Frontal cortex (tissue), 4 donors: Measurements from ENCODE around the gene WDFY1. TPM values are rescaled to one million over a fixed set of nuclear protein-coding genes. Genes with fewer than 3 reads are reported as not detected.

ENCODE experiments used
- DNase-seq, 2 donors: peaks; one replicate each; pipeline ENCODE4 v3.0.0; 2012; ENCODE audit warnings: low spot score in 2 of 2
- FAIRE-seq: peaks from 2 replicates; lab custom pipeline; 2012; peaks lifted over from hg19 to GRCh38; lab: Jason Lieb, UNC
- total RNA-seq: library from RNA; depleted of rRNA; stranded (reverse); fragments of >200 nt; gene quantifications from one replicate; pipeline ENCODE4 v1.2.3, GENCODE V29; 2014
- donor health status: control.
- donor health status: control.
- donor health status: control.

The WDFY1 gene
- total RNA-seq, 1 donor from 2014 or later, result 50.5 TPM

DNA sequence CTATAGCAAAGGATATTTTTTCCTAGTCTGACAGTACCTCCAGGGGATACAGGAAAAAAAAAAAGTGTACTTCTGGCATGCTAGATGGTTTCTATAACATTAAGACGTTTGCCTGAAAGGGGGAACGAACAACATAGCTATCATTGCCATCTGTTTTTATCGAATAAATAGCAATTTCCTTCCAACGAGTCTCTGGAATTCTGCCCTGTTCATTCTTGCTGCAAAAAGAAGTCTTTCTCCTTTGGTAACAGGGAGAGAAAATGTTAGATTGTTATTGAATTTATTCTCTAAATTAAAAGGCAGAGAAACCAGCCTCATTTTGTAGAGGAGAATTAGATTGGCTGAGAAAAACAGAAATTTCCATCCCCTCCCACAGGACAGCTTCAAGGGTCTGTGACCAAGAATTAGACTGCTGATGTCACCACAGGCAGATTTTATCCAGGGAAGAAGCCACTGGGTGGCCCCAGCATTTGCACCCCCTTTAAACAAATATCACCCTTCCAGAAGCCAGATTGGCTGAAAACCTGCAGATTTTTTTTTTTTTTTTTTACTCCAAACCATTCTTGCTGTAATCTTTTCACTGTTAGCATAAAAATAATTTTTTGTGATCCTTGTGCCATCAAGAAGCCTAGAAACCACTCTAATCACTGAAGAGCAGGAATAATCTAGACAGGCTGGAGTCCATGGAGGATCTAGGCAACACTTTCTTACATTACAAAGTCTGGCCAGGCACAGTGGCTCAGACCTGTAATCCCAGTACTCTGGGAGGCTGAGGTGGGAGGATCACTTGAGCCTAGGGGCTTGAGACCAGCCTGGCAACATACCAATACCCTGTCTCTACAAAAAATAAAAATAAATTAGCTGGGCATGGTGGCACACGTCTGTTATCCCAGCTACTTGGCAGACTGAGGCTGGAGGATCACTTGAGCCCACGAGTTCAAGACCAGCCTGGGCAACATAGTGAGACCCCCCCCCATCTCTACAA, 12.0 kb downstream of the WDFY1 start:
- DNase-seq, result no peak
- no peak for FAIRE-seq

GRCh38 chr2:223930103-223930976, 14.8 kb downstream of the WDFY1 start:
- FAIRE-seq (no peak), DNase-seq (peak; percentile 57 to 64)

GRCh38 chr2:223929571-223930102, 15.5 kb downstream of the WDFY1 start:
- no peak for FAIRE-seq
- no peak for DNase-seq

- DNase-seq, result no peak
- no peak for FAIRE-seq
Measured at GRCh38 chr2:223928113-223929006, 16.8 kb downstream of the WDFY1 start.

GRCh38 chr2:223925106-223925505, 20.0 kb downstream of the WDFY1 start:
- DNase-seq, result no peak
- FAIRE-seq, result no peak

GRCh38 chr2:223923976-223924375, 21.2 kb downstream of the WDFY1 start:
- FAIRE-seq (no peak), DNase-seq (no peak)

GRCh38 chr2:223922308-223922707, 22.8 kb downstream of the WDFY1 start:
- FAIRE-seq (no peak), DNase-seq (no peak)

- DNase-seq (no peak), FAIRE-seq (no peak)
Measured at GRCh38 chr2:223921204-223921603, 23.9 kb downstream of the WDFY1 start.

DNA sequence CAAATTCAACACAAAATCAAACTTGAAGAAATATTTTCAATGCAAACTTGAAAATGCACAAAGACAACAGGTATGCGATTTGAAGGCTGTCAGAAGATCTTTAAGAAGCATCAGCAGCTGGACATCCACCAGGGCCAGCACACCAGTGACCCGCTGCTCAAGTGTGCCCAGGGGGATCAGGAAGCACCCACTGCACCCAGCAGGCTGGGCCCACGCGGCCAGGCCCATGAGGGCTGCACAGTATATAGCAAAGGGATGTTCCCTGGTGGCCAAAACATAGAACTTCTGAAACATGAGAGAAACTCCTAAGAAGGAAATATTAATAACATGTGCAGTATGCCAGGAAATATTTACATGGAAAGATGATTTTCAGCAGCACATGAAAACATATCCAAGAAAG, 25.0 kb downstream of the WDFY1 start:
- FAIRE-seq (no peak), DNase-seq (no peak)

- FAIRE-seq (no peak), DNase-seq (no peak)
Measured at GRCh38 chr2:223918671-223919134, 26.4 kb downstream of the WDFY1 start.

GRCh38 chr2:223916181-223916920, 28.8 kb downstream of the WDFY1 start:
- DNase-seq, result no peak
- FAIRE-seq, result no peak

GRCh38 chr2:223915071-223915470, 30.1 kb downstream of the WDFY1 start:
- DNase-seq, result no peak
- FAIRE-seq, result no peak

GRCh38 chr2:223914324-223914723, 30.8 kb downstream of the WDFY1 start:
- FAIRE-seq, result no peak
- DNase-seq, result no peak

GRCh38 chr2:223909001-223909741, 36.0 kb downstream of the WDFY1 start:
- DNase-seq (no peak), FAIRE-seq (no peak)

DNA sequence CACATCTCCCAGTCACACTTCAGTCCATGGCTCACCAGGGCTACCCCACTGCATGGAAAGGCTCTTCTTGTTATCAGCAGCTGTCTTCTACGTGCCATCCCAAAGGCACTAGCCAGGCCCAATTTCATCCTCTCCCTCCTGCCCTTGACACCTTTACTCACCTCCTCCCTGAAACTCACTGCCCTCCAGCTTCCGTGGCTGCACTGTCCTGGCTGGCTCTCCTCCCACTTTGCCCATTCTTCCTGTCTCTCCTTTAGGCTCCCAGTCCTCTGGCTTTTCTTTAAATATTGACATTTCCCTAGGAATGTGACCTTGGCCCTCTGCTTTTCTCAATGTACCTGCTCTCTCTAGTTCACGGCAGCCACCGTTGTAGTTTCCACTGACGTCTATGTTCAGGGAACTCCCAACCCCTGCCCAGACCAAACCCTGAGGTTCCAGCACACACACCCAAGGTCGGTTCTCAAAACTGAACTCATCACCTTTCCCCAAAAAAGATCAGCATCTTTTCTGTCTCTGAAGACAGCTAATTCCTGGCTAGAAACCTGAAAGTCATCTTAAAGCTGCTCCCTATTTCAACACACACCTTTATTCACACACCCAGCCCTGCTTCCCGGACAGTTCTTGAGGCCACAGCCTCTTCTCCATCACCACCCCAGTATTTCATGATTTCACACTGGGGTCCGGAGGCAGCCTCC, 36.7 kb downstream of the WDFY1 start:
- no peak for FAIRE-seq
- DNase-seq, result no peak

- FAIRE-seq (no peak), DNase-seq (no peak)
Measured at GRCh38 chr2:223905996-223906395, 39.1 kb downstream of the WDFY1 start.

DNA sequence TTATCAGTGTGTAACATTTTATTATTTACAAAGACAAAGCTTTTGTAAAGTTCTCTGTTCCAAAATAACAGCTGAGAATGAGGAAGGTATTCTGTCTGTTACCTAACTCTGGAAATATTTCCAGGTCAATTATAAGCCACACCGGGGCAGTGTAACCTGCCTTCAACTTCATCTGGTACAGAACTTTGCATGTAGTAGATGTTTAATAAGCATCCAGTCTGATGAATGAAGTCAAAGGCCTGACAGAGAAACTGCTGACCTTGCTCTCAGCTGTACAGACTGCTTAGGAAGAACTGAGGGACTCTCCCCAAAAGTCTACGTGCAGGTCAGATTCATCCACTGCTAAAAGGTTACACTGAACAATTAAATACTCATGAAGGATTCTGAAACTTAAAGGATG, 43.3 kb downstream of the WDFY1 start:
- DNase-seq, result no peak
- FAIRE-seq, result no peak
